ENCODE data around the gene GOLGA8R.
"Not testable (repeated sequence)": the region's sequence is repeated elsewhere in the genome, so short reads cannot be mapped to it uniquely, and the experiment has no call there.

The GOLGA8R gene, protein sequence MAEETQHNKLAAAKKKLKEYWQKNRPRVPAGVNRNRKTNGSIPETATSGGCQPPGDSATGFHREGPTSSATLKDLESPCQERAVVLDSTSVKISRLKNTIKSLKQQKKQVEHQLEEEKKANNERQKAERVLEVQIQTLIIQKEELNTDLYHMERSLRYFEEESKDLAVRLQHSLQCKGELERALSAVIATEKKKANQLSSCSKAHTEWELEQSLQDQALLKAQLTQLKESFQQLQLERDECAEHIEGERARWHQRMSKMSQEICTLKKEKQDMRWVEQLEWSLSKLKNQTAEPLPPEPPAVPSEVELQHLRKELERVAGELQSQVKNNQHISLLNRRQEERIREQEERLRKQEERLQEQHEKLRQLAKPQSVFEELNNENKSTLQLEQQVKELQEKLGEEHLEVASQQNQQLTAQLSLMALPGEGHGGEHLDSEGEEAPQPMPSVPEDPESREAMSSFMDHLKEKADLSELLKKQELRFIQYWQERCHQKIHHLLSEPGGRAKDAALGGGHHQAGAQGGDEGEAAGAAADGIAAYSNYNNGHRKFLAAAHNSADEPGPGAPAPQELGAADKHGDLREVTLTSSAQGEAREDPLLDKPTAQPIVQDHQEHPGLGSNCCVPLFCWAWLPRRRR

GRCh38 chr15:30414160-30414559 lies at the start of gene GOLGA8R:
GOLGA8R (minus strand) TSS chr15:30414260; CDS start chr15:30414162, 98 bp downstream.
- not testable (repeated sequence) for DNase-seq (ENCODE audit: low spot score)

DNA sequence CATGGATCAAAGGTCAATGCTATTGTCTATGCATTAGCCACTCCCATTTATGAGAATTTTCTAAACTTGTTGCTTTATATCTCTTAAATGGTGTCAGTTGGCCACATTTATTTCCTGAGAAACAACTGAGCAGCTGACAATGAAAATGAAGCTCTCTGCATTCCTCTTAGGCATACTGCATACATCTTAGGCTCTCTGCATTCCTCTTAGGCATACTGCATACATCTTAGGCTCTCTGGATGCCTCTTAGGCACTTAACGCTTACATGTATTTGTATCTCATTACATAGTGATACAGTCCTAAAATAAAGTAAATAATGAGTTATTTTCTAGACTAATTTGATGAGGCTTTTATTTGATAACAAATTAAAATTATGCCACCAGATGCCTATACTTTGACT lies 49.8 kb upstream of the GOLGA8R start:
- not testable (repeated sequence) for DNase-seq (ENCODE audit: low spot score)

DNA sequence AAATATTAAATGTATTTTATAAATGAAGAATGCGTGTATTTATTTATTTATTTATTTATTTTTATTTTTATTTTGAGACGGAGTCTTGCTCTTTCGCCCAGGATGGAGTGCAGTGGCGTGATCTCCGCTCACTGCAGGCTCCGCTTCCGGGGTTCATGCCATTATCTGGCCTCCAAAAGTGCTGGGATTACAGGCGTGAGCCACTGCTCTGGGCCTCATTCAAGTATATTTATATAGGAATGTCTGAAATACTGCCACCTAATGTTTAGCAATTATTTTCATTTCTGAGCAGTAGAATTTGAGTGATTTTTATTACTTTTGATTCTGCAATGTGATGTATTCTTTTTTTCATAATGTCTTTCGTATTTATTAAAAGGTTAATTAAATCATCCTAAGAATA lies 48.1 kb upstream of the GOLGA8R start:
- not testable (repeated sequence) for DNase-seq (ENCODE audit: low spot score)

GRCh38 chr15:30452702-30453101 lies 38.6 kb upstream of the GOLGA8R start:
- DNase-seq (ENCODE audit: low spot score): not testable (repeated sequence)

DNA sequence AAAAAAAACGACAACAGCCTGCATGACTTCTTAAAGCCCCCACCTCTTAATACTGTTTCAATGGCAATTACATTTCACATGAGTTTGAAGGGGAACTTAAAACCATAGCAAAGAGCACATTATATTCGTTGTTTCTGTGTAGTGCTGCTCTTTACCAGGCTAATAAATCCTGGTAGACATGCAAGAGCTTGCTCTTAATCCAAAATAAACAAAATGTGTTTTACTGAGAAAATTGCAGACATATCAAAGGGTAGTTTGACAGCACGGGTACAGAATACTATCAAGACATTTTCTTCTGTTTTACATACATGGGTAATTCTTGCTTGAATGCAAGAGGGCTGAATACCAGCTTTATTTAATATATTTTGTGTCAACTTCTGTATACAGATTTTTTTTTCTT lies 24.3 kb upstream of the GOLGA8R start:
- DNase-seq (ENCODE audit: low spot score): not testable (repeated sequence)

GRCh38 chr15:30435878-30436277 lies 21.8 kb upstream of the GOLGA8R start:
- DNase-seq (ENCODE audit: low spot score): not testable (repeated sequence)

- not testable (repeated sequence) for DNase-seq (ENCODE audit: low spot score)
These were observed 6.7 kb upstream of the GOLGA8R start for GRCh38 chr15:30420723-30421122.

- DNase-seq (ENCODE audit: low spot score): not testable (repeated sequence)
These were observed 6.4 kb downstream of the GOLGA8R start for GRCh38 chr15:30407636-30408035.

- DNase-seq (ENCODE audit: low spot score): not testable (repeated sequence)
These were observed 15.1 kb downstream of the GOLGA8R start for GRCh38 chr15:30398988-30399387.

GRCh38 chr15:30393664-30393991 lies 20.4 kb downstream of the GOLGA8R start:
- not testable (repeated sequence) for DNase-seq (ENCODE audit: low spot score)

DNA sequence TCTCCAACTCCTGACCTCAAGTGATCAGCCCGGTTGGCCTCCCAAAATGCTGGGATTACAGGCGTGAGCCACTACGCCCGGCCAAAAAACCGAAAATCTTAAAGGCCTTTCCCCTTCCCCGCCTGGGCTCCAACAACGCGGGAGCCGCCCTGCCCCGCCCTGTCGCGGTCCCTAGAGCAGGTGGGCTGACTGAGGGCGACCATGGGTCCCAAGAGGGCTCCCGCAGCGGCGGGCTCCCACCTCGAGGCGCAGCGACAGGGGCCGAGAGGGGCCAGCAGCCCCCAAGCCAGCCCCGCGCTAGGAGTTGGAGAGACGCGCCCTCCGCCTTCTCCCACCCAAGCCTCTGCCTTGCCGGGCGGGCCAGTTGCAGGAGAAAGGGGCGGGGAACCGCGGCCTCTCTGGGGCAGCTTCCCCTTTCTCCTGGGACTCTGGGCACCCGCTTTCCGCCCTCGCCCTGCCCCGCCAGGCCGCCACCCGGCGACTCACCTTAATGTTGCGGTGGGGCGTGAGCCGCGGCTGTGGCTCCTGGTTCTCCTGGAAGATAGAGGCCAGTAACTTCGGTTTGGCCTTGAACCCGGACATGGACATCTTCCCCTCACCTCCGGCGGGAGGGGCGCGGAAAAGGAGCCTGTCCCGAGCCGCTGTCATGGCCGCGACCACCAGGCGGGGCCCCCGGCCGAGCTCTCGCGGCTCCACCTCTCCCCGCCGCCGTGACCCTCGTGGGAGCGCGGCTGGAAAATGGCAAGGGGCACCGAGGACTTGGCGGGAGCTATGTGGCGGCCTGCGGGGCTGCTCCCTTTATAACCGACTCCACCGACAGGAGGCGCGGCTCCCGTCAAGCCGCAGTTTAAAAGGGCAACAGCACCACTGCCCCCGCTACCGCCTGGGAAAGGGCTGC lies 21.0 kb downstream of the GOLGA8R start, which contains the start of gene CHRFAM7A:
Gene CHRFAM7A, minus strand, starts transcription at position 775 of the 898 bp plus-strand sequence. CDS start 10,189 bp downstream, outside the sequence.
- not testable (repeated sequence) for DNase-seq (ENCODE audit: low spot score)

- not testable (repeated sequence) for DNase-seq (ENCODE audit: low spot score)
These were observed 27.7 kb downstream of the GOLGA8R start for GRCh38 chr15:30386318-30386887.

GRCh38 chr15:30377082-30377413 lies 37.0 kb downstream of the GOLGA8R start:
- not testable (repeated sequence) for DNase-seq (ENCODE audit: low spot score)

DNA sequence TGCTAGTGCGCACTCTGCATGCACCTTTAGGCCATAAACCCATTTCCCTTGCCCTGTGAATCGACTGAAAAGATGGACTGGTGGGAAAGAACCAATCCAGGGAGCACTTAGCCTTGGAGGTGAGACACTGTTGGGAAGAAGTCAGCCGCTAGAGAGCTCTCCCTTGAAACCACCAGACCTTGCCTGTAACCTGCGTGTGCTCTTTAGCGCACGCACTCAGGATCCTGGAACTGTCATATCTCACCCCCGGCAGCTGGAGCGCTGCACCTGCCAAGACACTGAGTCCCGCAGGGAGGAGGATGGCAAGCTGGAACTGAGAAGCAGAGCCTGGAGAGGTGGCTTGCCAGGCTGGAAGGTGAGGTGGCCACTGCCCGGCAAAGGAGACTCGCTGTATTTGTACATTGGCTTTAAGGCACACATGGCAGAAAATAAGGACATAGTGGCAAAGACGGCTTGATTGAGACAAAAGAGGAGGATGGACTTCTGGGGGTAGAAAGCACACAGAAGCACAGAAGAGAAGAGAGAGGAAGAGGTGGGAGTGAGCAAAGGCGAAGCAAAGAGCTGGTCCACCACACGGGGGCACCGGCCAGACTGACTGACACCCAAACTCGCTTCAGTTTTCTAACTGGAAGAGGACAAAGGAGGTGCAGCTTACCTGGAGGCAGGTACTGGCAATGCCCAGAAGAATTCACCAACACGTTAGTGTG lies 37.5 kb downstream of the GOLGA8R start:
- DNase-seq (ENCODE audit: low spot score): not testable (repeated sequence)

DNA sequence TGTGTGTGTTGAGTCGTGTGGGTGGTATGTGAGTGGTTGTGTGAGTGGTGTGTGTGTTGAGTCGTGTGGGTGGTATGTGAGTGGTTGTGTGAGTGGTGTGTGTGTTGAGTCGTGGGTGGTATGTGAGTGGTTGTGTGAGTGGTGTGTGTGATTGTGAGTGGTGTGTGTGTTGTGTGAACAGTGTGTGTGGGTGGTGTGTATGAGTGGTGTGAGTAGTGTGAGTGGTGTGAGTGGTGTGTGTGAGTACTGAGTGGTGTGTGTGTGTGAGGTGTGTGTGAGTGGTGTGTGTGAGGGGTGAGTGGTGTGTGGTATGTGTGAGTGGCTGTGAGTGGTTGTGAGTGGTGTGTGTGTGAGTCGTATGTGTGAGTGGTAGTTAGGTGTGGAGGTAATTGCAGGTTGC lies 38.2 kb downstream of the GOLGA8R start:
- DNase-seq (ENCODE audit: low spot score): not testable (repeated sequence)

DNA sequence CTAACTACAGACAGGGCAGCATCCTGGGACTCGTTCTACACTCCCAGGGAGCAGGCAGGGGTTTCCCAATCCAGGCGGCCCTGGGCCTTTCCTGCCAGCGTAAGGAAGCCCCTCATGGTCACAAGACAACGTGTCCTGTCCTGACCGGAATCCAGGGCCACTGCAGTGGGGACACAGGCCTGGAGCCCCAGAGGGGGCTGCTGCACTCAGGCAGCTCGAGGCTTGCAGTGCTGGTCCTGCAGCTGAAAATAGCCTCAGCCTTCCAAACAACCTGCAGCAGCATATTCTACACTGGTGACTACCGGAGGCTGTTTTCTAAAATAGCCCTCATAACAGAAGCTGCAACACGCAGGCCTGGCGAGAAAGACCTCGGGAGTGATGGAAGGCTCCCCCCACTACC lies 39.2 kb downstream of the GOLGA8R start:
- DNase-seq (ENCODE audit: low spot score): not testable (repeated sequence)

DNA sequence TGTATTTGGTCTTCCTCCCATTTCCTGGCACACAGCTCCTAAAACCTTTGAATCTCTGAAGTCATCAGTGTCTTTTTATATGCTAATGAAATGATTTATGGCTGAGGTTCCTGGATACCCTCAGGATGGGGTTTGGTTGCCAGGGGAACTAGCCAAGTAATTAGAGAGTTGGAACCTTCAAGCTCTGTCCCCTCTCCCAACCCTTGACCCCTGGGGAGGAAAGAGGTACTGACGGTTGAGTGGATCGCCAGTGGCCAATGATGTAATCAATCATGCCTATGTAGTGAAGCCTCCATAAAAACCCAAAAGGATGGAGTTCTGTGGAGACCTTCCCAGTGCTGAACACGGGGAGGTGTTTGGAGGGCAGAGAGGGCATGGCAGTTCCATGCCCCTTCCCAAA lies 45.8 kb downstream of the GOLGA8R start:
- not testable (repeated sequence) for DNase-seq (ENCODE audit: low spot score)

DNA sequence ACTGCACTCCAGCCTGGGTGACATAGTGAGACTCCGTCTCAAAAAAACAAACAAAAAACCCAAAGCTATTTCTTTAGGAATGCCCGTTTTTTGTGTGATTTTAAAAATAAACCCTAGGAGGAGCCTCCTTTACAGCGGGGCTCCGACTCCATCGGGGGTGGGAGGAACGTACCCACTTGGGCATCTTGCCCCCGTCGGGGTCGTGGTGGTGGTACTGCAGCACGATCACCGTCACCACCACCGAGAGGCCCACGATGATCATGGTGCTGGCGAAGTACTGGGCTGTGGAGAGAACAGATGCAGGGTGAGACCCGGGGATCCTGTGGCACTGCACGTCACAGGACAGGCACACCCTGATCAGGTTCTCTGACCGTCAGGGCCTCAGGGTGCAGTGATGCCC lies 46.8 kb downstream of the GOLGA8R start:
- not testable (repeated sequence) for DNase-seq (ENCODE audit: low spot score)

DNA sequence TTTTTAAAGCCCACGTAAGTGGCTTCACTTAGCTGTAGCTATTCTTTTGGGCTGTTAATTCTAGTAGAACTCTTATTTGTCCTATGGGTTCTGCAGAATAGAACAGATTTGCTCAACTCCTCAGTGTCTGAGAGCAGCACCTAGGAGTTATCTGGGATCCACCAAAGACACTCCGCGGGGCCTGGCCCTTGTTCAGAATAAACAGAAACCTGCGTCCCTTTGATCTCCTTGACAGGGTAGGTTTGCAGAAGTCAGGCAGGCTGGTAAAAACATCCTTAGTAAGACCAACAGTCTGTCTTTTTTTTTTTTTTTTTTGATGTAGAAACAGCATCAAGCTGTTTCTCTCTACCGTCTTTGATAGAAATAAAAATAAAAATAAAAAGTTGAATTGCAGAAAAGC lies 52.7 kb downstream of the GOLGA8R start:
- not testable (repeated sequence) for DNase-seq (ENCODE audit: low spot score)

DNA sequence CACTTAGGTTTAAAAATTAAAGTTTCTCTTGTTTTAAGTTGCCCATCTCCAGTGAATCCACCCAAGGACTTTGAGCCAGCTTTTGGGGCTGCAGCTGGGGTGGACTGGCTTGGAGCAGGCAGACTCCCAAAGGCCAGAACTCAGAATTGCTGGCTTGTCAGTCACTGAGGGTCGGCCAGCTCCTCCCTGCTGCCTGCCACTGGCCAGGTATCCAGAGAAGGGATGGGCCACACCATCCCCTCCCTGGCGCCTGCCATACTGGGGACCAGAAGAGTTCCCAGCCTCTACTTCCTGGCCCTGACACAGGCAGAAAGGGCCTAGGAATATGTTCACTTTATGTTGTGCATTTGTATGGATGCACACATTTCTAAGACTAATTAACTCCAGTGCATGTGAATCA lies 53.1 kb downstream of the GOLGA8R start:
- not testable (repeated sequence) for DNase-seq (ENCODE audit: low spot score)

- DNase-seq (ENCODE audit: low spot score): not testable (repeated sequence)
These were observed 59.0 kb downstream of the GOLGA8R start for GRCh38 chr15:30355043-30355442.
